Islet precursor cell (in vitro differentiated cells): Measurements from ENCODE around the gene SUMO3.
A peak's percentile ranks its signal among the peaks of the same experiment; 100 is the strongest.

Experiments
- DNase-seq: peaks from one replicate; pipeline ENCODE4 v3.0.0-alpha.2; 2018

Gene SUMO3

GRCh38 chr21:44801468-44802395 is 16.1 kb downstream of the SUMO3 start, which contains the start of gene UBE2G2:
TSS of gene UBE2G2 (minus strand) at chr21:44801820. CDS start at chr21:44801748, 72 bp downstream.
- peak; percentile 89 for DNase-seq

DNA sequence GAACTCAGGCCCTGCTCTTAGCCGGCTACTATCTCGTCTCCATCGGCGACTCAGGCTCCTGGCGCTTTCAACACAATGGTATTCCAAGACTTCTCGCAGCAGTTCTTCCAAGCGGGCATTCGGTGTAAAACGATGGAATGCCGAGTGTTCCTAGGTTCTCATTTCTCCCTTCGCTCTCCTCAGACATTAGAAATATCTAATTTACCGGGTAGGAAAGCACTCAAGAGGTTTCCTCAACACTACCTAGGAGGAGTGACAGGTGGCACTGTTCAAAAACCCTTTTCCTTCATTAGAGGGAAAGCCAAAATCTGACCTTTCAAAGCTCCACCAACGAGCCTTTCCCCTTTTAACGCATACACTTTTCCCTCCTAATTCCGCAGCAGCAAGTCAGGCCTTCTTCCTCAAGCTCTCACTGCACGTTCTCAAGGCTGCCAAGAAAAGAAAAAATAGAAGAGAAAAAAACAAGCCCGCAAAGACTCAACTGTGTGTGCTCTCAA is 16.8 kb downstream of the SUMO3 start:
- no peak for DNase-seq

DNA sequence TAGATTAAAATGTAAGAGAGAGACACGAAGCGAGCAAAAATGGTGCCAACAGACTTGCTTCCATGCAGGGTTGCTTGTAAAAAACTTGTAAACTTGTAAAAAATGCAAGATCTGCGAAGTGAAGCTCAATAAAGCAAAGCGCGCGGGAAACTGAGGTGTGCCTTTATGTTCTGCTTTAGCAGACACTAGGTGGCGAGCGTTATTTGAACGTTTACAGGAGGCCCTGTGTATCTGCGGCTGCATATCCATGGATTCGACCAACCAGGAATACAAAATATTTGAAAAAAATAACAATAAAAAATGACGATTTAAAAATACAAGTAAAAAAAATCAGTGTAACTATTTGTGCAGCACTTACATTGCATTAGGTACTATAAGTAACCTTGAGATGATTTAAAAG is 17.8 kb downstream of the SUMO3 start:
- DNase-seq, result no peak

DNA sequence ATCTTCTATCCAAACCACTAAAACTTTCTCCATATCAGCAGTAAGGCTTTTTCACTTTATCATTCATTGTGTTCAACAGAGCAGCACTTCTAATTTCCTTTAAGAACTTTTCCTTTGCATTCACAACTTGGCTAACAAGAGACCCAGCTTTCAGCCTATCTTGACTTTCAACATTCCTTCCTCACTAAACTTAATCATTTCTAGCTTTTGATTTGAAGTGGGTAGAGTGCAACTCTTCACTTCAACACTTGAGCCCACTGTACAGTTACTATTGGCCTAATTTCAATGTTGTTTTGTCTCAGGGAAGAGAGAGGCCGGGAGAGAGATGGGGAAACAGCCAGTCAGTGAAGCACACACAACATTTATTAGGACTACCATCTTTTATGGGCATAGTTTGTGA is 18.2 kb downstream of the SUMO3 start:
- DNase-seq, result no peak

DNA sequence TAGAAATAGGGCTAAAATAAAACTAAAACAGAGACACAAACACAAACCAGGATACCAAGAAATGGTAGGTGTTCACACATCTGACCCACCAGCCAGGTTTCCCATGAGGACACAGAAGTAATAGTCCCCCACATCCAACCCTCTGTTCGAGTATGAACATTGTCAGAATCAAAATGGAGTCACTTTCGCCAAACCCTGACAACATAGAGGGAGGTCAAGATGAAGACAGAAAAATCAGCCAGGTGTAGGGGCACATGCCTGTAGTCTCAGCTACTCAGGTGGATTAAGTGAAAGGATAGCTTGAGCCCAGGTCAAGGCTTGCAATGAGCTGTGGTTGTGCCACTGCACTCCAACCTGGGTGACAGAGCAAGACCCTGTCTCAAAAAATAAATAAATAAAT is 20.1 kb downstream of the SUMO3 start:
- DNase-seq, result no peak

GRCh38 chr21:44795342-44795741 is 22.5 kb downstream of the SUMO3 start:
- peak; percentile 15 for DNase-seq

DNA sequence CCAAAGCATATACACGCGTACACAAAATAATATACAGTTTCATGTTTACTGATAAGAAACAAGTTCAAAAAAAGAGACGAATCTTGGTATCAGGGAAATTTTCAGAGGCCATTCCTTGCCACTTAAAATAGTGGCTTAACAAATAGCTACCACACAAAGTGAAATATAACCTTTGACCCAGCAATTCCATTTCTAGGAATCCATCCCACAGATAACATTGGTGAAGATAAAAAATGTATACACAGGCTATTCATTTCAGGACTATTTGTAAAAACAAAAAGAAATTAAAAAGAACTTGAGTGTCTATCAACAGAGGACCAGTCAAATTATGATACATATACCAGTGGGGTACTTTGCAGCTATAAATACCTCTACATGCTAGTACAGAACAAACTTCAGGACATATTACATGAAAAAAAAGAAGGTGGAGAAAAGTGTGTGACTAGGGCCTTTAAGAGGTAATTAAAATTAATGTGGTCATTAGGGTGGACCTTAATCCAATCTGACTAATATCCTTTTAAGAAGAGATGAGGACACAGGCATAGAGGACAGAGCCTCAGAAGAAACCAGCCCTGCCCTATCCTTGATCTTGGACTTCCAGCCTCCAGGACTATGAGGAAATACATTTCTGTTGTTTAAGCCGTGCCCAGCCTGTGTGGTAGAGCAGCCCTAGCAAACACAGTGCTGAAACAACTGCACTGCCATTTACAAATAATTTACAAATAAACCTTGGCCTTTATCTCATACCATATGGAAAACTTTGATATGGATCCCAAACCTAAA is 24.1 kb downstream of the SUMO3 start:
- peak; percentile 13 for DNase-seq

- DNase-seq, result peak; percentile 72
Measured at GRCh38 chr21:44792702-44793591, 24.9 kb downstream of the SUMO3 start.

DNA sequence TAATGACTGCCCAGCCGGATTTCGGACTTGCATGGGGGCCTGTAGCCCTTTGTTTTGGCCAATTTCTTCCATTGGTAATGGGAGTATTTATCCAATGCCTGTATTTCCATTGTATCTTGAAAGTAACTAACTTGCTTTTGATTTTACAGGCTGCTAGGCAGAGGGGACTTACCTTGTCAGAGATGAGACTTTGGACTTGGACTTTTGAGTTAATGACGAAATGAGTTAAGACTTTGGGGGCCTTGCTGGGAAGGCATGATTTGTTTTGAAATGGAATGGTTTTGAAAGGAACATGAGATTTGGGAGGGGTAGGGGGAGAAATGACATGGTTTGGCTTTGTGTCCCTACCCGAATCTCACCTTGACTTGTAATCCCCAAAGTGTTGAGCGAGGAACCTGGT is 25.9 kb downstream of the SUMO3 start:
- DNase-seq, result no peak

DNA sequence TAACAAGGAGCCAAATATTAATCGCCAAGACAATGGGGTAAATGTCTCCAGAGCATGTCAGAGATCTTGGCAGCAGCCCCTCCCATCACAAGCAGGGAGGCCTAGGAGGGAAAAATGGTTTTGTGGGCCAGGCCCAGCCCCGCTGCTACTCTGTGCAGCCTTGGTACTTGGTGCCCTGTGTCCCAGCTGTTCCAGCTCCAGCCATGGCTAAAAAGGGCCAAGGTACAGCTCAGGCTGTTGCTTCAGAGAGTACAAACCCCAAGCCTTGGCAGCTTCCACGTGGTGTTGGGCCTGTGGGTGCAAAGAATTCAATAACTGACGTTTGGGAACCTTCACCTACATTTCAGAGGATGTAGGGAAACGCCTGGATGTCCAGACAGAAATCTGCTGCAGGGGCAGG is 26.6 kb downstream of the SUMO3 start:
- peak; percentile 28 for DNase-seq

- DNase-seq, result peak; percentile 4
Measured at GRCh38 chr21:44790368-44790767, 27.5 kb downstream of the SUMO3 start.

GRCh38 chr21:44789880-44790279 is 28.0 kb downstream of the SUMO3 start:
- no peak for DNase-seq

DNA sequence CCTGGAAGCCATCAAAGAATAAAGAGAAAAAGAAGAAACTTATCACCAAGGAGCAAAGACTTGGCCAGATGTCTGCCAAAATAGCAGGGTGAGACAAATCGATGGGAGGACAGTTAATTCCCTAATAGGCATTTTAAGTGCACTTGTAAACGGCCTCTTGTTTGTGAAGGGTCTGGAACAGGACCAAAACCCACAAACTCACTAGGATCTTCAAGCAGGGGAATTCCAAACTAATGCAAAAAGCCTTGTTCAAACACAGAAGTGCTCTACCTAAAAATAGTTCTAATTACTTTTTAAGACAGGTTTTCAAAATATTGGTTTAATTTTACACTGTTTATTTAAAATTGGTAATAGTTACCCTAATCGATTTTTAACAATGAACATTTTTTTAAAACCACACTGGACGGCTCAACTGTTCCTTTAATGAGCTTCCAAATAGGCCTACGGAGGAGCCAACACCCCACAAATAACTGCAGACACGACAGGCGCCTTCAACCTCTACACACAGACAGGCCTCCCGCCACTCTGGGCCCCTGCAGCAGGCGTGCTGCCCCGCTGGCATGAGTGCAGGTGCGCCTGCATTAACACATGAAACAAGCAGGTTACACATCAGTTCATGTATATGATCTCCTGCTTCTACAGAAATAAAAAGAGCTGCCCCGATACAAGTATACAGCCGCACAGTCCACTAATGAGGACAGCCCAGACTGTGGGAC is 32.1 kb downstream of the SUMO3 start:
- DNase-seq, result peak; percentile 27

GRCh38 chr21:44784810-44785209 is 33.1 kb downstream of the SUMO3 start:
- DNase-seq, result peak; percentile 41

- peak; percentile 8 for DNase-seq
Measured at GRCh38 chr21:44783020-44783696, 34.7 kb downstream of the SUMO3 start.

- DNase-seq, result peak; percentile 38
Measured at GRCh38 chr21:44780767-44781459, 36.9 kb downstream of the SUMO3 start.

- peak; percentile 47 for DNase-seq
Measured at GRCh38 chr21:44780137-44780502, 37.7 kb downstream of the SUMO3 start.

DNA sequence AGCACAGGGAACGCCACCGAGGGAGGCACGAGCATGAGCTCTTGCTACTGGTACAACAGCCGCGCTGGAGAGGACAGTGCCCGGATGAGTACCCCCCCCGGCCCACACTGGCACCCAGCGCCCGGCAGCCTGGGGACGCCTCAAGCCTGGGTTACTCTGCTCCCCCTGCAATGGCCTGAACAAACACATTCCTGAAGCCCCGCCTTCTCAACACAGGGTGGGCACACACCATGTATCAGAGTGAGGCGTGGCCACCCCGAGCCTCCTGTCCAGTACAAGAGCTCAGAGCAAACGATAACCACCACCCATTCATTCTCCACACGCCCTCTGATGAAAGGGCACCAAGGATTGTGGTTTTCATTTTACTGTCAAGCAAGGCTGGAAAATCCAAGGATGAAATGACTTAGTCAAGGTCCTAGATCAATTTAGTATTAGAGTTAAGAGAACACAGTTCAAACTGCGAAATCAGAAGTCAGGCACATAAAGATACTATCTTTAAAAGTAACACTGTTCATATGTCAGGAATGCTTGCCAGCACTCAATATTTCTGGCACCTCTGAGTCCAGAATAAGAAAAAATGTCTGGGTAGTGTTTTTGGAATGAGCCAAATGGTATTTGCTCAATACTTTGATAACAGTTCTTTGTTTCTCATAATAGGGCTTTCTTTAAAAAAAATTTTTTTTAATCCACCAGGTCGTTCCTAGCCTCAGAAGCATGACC is 38.3 kb downstream of the SUMO3 start:
- peak; percentile 47 for DNase-seq

DNA sequence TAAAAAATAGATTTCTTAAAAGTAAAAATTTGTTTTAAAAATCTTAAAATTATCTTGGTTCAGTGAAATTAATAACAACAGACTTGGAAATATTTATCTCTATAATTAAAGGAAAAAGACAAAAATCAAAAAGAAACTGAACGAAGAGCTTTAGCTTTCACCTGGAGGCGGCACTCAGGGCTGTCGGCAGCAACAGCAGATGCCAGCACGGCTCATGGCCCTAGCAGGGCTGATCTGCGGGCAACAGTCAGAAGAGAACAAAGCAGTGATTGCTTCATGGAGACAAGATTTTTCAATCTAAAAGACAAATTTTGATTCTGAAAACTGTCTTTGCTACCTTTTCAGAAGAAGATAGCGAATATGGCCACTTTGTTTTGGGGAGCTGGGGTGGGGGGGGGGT is 38.9 kb downstream of the SUMO3 start:
- DNase-seq, result no peak

GRCh38 chr21:44778499-44778911 is 39.4 kb downstream of the SUMO3 start:
- DNase-seq, result peak; percentile 57
